NCI-H1048 (cell line): ENCODE measurements around the gene GOLPH3L.
"Not testable (repeated sequence)": the region's sequence is repeated elsewhere in the genome, so short reads cannot be mapped to it uniquely, and the experiment has no call there.

Experiments
- DNase-seq: peaks from one replicate; lab custom pipeline; 2025; lab: John Stamatoyannopoulos, UW

The GOLPH3L gene

DNA sequence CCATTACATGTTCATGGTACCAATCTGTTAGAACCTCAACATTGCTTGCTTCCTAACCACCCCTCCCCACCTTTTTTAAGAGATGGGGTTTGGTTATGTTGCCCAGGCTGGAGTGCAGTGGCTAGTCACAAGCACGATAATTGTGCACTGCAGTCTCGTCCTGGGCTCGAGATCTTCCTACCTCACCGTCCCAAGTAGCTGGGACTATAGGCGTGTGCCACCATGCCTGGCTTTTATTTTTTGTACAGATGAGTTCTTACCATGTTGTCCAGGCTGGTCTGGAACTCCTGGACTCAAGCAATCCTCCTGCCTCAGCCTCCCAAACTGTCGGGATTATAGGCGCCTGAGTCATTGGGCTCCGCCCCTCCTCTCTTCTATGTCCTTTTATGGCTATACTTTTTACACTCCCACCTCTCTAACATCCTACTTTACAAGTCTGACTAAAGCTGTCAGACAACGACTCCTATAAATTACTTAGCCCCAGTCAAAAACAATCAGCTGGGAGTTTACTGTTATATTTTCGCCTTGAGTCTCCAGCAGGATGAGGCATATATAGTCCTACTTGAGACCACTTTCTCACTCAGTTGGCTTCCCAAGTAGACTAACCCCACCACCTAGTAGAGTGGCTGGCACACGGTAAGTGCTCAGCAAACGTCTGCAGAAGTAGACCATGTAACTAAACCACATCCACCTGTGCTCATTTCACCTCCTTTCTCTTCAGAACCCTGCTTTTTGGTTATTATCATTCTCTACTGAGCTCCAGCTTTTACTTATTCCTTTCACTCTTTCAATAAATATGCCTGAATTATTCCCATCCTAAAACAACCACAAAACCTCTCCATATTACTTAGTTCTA lies 81.4 kb downstream of the GOLPH3L start:
- no peak for DNase-seq

DNA sequence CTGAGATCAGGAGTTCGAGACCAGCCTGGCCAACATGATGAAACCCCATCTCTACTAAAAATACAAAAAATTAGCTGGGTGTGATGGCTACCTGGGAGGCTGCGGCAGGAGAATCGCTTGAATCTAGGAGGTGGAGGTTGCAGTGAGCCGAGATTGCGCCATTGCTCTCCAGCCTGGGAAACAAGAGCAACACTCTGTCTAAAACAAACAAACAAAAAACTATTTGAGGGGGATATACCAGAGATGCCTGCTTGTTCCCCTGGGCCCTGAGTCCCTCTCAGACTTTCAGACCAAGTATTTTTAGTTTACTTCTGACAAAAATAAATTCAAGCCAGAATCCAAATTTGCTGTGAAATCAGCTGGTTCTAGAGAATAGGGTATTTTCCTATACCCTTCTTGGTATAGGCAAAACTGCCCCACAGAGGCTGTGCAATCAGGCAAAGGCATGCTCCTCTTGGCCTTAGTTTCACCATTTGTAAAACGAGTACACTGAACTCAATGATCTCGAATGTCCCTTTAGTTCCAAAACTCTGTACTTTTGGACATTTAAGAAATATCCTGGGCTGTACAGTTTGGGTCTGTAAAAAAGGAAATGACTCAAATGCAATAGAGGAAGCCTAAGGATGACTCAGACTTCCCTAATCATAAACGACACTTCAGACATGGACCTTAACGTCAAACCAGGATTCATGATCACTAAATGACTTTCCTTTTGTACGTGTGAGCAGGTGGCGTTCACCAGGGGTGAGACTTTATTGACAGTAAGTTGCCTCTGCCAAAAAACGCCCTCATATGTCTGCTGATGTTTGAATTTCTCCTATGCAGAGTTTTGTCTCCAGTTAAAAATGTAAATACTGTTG lies 83.7 kb downstream of the GOLPH3L start:
- DNase-seq: no peak

DNA sequence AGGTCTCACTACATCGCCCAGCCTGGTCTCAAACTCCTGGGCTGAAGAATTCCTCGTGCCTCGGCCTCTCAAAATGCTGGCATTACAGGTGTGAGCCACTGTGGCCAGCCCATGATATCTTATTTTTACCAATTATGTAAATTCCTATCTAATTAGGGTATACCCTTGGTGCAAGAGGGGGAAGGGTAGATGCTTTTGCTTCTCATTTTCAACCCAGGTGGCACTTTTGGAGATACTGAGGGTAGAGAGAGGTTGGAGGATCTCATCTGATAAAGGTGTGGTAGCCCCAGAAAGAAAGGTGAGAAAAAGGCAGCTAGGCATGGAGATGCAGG lies 85.0 kb downstream of the GOLPH3L start:
- no peak for DNase-seq

DNA sequence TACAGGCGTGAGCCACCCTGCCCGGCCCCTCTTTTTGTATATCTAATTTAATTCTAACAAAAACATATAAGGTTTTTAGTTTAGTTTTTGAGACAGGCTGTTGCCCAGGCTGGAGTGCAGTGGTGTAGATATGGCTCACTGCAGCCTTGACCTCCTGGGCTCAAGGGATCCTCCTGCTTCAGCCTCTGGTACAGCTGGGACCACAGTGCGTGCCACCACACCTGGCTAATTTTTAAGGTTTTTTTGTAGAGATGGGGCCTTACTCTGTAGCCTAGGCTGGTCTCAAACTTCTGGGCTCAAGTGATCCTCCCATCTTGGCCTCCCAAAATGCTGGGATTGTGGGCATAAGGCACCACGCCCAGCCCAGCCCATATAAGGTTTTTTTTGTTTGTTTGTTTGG lies 86.4 kb downstream of the GOLPH3L start:
- no peak for DNase-seq

DNA sequence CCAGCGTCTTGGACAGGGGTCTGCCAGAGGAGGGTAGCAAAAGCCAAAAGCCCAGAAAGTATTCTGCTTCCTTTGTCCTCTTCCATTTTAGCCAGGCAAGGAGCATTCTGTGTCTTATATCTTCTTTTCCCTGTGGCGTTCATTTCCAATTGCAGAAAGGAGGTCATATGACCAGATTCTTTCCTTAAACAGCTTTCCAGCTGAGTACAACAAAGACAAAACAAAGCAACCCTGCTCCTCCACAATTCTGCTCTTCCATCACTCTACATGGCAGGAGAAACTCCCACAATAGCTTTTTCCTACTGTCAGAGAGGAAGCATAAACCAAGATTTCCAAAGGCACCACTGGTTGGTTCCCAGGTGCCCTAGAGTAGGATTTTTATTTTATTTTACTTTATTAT lies 87.2 kb downstream of the GOLPH3L start:
- no peak for DNase-seq

DNA sequence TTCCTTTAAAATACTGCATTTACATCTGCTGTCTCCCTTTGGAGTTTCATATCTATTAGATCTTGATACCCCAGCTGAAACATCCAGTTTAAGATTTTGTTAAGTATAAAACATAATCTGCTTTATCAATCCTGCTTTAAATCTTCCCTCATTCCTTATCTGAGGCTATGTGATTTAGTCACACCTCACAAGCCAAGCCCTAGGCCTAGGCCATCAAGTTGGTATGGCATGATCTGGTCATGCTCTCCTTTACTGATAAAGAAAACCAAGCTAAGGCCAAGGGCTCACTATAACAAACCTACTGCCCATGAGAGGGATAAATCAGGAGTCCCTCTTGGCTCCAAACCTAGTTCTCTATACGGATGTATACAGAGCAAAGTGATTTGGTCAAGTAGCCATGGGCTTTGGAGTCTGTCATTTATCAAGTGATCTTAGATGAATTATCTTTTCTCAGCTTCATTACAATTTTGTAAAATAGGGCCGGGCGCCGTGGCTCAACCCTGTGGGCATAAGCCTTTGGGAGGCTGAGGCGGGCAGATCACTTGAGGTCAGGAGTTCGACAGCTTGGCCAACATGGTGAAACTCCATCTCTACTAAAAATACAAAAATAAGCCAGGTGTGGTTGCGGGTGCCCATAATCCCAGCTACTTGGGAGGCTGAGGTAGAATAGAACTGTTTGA lies 90.4 kb downstream of the GOLPH3L start:
- no peak for DNase-seq

DNA sequence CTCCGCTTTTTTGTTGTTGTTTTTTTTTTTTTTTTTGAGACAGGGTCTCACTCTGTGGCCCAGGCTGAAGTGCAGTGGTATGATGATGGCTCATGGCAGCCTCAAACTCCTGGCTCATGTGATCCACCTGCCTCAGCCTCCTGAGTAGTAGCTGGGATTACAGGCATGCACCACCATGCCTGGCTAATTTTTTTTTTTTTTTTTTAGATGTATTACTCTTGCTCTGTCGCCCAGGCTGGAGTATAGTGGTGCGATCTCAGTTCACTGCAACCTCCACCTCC lies 91.6 kb downstream of the GOLPH3L start:
- DNase-seq: not testable (repeated sequence)

DNA sequence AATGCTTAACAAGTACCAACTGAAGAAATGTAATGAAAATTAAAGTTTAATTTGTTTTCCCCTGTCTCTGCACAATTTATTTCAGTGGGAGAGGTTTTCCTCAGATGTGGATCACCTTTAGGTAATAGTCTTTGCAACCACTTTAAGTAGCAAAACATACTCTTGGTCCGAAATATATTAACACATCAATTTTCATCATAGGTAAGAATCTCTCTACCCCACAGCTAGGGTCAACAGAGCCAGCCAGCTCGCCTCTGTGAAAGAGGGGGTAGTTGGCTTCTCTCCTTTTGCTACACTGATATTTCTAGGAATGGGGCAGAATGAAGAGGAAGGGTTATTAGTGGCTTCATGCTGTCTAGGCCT lies 92.7 kb downstream of the GOLPH3L start:
- DNase-seq: no peak

DNA sequence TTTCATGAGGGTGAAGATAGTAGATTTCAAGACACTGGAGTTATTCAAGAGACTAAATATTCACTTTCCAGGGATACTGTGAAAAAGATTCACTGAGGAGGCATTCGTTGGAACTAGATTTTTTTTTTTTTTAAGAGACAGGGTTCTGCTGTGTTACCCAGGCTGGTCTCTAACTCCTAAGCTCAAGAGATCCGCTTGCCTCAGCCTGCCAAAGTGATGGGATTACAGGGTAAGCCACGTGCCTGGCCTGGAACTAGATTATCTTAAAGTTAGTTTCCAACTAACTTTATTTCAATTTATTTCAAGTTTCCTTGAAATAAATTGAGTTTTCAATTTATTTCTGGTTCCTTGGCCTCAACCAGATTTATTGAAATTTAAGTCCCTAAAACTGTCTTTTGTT lies 93.2 kb downstream of the GOLPH3L start:
- no peak for DNase-seq

DNA sequence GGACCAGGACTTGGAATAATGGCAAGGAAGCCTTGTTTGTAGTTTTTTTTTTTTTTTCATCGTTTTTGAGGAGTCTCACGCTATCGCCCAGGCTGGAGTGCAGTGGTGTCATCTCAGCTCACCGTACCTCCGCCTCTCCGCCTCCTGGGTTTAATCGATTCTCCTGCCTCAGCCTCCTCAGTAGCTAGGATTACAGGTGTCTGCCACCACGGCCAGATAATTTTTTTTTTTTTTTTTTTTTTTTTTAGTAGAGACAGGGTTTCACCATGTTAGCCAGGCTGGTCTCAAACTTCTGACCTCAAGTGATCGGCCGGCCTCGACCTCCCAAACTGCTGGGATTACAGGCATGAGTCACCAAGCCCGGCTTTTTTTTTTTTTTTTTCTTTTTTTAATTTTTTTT lies 94.6 kb downstream of the GOLPH3L start:
- DNase-seq: not testable (repeated sequence)

DNA sequence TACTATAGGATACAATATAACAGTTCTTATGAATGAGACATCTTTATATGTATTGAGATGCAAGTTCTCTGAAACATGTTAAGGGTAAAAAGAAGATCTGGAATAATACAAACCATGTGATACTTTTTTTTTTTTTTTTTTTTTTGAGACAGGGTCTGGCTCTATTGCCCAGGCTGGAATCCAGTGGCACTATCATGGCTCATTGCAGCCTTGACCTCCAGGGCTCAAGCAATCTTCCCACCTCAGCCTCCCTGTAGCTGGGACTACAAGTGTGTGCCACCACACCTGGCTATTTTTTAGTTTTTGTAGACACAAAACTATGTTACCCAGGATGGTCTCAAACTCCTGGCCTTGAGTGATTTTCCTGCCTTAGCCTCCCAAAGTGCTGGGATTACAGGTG lies 95.4 kb downstream of the GOLPH3L start:
- no peak for DNase-seq

DNA sequence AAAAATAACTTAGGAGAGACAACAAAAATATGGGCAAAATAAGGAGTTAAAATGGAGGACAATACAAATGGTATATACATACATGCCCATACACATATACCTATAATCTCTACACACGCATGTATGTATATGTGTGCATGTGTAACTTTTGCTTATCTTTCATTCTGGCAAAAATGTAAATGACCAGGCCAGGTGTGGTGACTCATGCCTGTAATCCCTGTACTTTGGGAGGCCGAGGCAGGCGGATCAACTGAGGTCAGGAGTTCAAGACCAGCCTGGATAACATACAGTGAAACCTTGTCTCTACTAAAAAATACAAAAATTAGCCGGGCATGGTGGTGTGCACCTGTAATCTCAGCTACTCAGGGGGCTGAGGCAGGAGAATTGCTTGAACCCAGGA lies 98.6 kb downstream of the GOLPH3L start:
- DNase-seq: not testable (repeated sequence)

DNA sequence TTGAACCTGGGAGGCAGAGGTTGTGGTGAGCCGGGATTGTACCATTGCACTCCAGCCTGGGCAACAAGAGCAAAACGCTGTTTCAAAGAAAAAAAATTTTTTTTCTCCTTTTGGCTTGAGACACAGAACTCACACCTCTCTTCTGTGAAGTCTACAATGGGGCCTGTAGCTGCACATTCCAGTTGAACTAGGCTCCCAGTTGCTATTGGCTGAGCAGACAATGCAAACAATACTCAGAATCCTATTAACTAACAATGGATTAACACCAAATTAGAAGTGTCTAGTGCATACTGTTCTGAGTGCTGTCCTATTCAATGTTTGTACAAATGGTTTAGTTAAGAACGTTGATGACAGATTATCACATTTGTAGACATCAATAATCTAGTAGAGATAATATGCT lies 100.0 kb downstream of the GOLPH3L start:
- DNase-seq: no peak
